ENCODE data around the gene SLC6A9. TPM values are rescaled to one million over a fixed set of nuclear protein-coding genes. Genes with fewer than 3 reads are reported as not detected.

The SLC6A9 gene
- total and polyA plus RNA-seq, 2 donors (not counting 1 experiment from before 2014, with no cell fraction given): 0.28 to 5.5 TPM

DNA sequence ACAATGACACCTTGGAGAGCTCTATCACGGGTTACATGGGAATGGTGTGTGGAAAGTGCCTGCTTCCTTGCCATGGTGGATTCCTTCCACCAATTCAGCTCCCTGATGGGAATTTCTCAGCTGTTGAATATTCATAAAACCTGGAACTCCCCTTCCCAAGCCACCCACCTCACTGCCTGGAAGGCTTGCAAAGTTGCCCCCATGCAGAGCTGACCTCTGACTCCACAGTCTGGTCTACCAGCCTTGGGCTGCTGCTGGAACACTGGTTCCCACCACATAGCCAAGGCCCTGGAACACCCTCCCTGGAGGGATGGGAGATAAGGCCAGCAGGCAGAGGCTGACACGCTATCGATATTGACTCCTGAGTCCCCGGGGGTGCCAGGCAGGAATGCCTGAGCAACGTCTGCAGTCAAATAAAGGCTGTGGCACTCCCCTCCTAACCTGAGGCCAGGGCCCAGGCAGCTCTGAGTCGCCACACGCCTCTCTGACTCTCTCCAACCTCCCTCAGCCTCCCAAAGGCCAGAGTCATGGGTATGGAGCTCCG, 31.1 kb downstream of the SLC6A9 start:
- no peaks in the 10 kb centered on the region for H3K36me3 ChIP-seq (replicated peaks in 1 of 2; ENCODE audit: control extremely low read depth in 1 of 2, control insufficient read depth in 1 of 2, extremely low read depth in 1 of 2, insufficient read depth in 2 of 2, low read length in 1 of 2)
- H3K9me3 ChIP-seq (ENCODE audit: control extremely low read depth in 1 of 3, control insufficient read depth in 2 of 3, insufficient read depth in 1 of 3, low read length in 2 of 3): no peaks in the 10 kb centered on the region
- H3K27me3 ChIP-seq (replicated peaks in 1 of 4; ENCODE audit: control extremely low read depth in 1 of 4, control insufficient read depth in 3 of 4, insufficient read depth in 4 of 4, low read length in 3 of 4): no peaks in the 10 kb centered on the region
- no peaks in the 10 kb centered on the region for H3K79me2 ChIP-seq (ENCODE audit: control insufficient read depth, insufficient read depth, low read length)
- no peak overlapping the region for H3K27ac ChIP-seq (ENCODE audit: low read length in 2 of 2)
- DNase-seq (no peak), ATAC-seq (ENCODE audit: low read depth) (no peak)
- Mint-ChIP-seq H3K27me3 (no peaks in the 10 kb centered on the region), H3K27ac (no peak overlapping the region), H3K9me3 (ENCODE audit: insufficient read depth) (no peaks in the 10 kb centered on the region), H3K4me1 (peaks cover 3% of the 10 kb centered on the region), H3K4me3 (no peak overlapping the region)
- H4K20me1 ChIP-seq (ENCODE audit: control insufficient read depth, insufficient read depth, low read length, poor library complexity, severe bottlenecking): no peaks in the 10 kb centered on the region
- H2AFZ ChIP-seq (ENCODE audit: insufficient read depth, low read depth, low read length, poor library complexity, severe bottlenecking): no peak overlapping the region
- POLR2A ChIA-PET: interaction anchor here (0.7 kb wide), 1 partner anchor 345 kb away, joined by 6 read pairs; no protein-coding TSS in a partner anchor
- TF ChIP-seq, protein P1, sequence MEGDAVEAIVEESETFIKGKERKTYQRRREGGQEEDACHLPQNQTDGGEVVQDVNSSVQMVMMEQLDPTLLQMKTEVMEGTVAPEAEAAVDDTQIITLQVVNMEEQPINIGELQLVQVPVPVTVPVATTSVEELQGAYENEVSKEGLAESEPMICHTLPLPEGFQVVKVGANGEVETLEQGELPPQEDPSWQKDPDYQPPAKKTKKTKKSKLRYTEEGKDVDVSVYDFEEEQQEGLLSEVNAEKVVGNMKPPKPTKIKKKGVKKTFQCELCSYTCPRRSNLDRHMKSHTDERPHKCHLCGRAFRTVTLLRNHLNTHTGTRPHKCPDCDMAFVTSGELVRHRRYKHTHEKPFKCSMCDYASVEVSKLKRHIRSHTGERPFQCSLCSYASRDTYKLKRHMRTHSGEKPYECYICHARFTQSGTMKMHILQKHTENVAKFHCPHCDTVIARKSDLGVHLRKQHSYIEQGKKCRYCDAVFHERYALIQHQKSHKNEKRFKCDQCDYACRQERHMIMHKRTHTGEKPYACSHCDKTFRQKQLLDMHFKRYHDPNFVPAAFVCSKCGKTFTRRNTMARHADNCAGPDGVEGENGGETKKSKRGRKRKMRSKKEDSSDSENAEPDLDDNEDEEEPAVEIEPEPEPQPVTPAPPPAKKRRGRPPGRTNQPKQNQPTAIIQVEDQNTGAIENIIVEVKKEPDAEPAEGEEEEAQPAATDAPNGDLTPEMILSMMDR (IDR thresholded peaks at IDR 0.05): no peak
- TF ChIP-seq EZH2 (IDR thresholded peaks at IDR 0.05; ENCODE audit: borderline replicate concordance, insufficient read depth, low read depth, low read length, poor library complexity, severe bottlenecking): no peak
- no peak overlapping the region for H3K4me2 ChIP-seq (replicated peaks; ENCODE audit: low read depth, low read length, poor library complexity, severe bottlenecking)
- CTCF ChIA-PET: interaction anchor here (1.1 to 1.2 kb wide), 3 partner anchors 35 to 46 kb away, joined by 3 to 4 read pairs (median 3); no protein-coding TSS in a partner anchor
- intact Hi-C loops (cut with micrococcal nuclease): no loop called here
- no peak overlapping the region for H3K9ac ChIP-seq (ENCODE audit: low read length)
- no peak overlapping the region for H3K4me3 ChIP-seq (ENCODE audit: control extremely low read depth in 1 of 5, extremely low read depth in 1 of 5, insufficient read depth in 1 of 5, low read depth in 2 of 5, low read length in 4 of 5)
- 93% methylated on average over 6 of the region's 8 CpGs for WGBS (ENCODE audit: insufficient coverage)
- peaks cover 0 to 3% of the 10 kb centered on the region in 2 donors for H3K4me1 ChIP-seq (ENCODE audit: control insufficient read depth in 2 of 2, insufficient read depth in 2 of 2, low read length in 2 of 2)

DNA sequence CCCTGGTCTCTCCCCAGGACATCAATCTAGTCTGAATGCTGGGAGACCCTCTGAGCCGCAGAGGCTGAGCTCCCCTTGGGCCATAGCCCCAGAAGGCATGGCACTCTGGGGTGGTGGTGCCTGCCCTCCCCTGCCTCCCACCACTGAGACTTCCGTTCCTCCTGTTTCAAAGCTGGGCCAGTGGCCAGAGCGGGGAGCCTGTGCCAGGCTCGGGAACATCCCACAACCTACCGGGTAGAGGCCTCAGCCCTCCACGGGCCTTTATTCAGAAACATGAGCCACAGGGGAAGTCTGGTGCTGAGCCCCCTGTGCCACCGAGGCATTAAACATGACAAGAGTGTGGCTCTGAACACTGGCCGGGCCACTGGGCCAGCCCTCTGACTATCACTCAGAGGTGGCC, 31.8 kb downstream of the SLC6A9 start:
- Histone ChIP-seq H2AFZ (ENCODE audit: insufficient read depth, low read depth, low read length, poor library complexity, severe bottlenecking) (no peak overlapping the region), H3K9me3 (ENCODE audit: control extremely low read depth in 1 of 3, control insufficient read depth in 2 of 3, insufficient read depth in 1 of 3, low read length in 2 of 3) (no peaks in the 10 kb centered on the region), H3K4me1 (ENCODE audit: control insufficient read depth in 2 of 2, insufficient read depth in 2 of 2, low read length in 2 of 2) (peaks cover 0 to 10% of the 10 kb centered on the region in 2 donors), H4K20me1 (ENCODE audit: control insufficient read depth, insufficient read depth, low read length, poor library complexity, severe bottlenecking) (no peaks in the 10 kb centered on the region), H3K4me2 (replicated peaks; ENCODE audit: low read depth, low read length, poor library complexity, severe bottlenecking) (no peak overlapping the region), H3K79me2 (ENCODE audit: control insufficient read depth, insufficient read depth, low read length) (no peaks in the 10 kb centered on the region), H3K27me3 (replicated peaks in 1 of 4; ENCODE audit: control extremely low read depth in 1 of 4, control insufficient read depth in 3 of 4, insufficient read depth in 4 of 4, low read length in 3 of 4) (no peaks in the 10 kb centered on the region), H3K36me3 (replicated peaks in 1 of 2; ENCODE audit: control extremely low read depth in 1 of 2, control insufficient read depth in 1 of 2, extremely low read depth in 1 of 2, insufficient read depth in 2 of 2, low read length in 1 of 2) (no peaks in the 10 kb centered on the region), H3K4me3 (ENCODE audit: control extremely low read depth in 1 of 5, extremely low read depth in 1 of 5, insufficient read depth in 1 of 5, low read depth in 2 of 5, low read length in 4 of 5) (no peak overlapping the region), H3K27ac (ENCODE audit: low read length in 2 of 2) (no peak overlapping the region), H3K9ac (ENCODE audit: low read length) (no peak overlapping the region)
- CTCF ChIA-PET: interaction anchor here (1.1 to 1.7 kb wide), 4 partner anchors 36 to 47 kb away, joined by 3 to 6 read pairs (median 4); no protein-coding TSS in a partner anchor
- peaks cover 8% of the 10 kb centered on the region for H3K4me1 Mint-ChIP-seq
- ATAC-seq (ENCODE audit: low read depth) (no peak), DNase-seq (no peak)
- H3K4me3 Mint-ChIP-seq: no peak overlapping the region
- no peaks in the 10 kb centered on the region for H3K27me3 Mint-ChIP-seq
- H3K27ac Mint-ChIP-seq: no peak overlapping the region
- TF ChIP-seq, protein P1 (IDR thresholded peaks at IDR 0.05): no peak
- TF ChIP-seq EZH2 (IDR thresholded peaks at IDR 0.05; ENCODE audit: borderline replicate concordance, insufficient read depth, low read depth, low read length, poor library complexity, severe bottlenecking): no peak
- 86% methylated on average over 8 of the region's 8 CpGs for WGBS (ENCODE audit: insufficient coverage)
- POLR2A ChIA-PET: interaction anchor here (0.7 kb wide), 1 partner anchor 345 kb away, joined by 6 read pairs; no protein-coding TSS in a partner anchor
- intact Hi-C loops (cut with micrococcal nuclease): no loop called here
- H3K9me3 Mint-ChIP-seq (ENCODE audit: insufficient read depth): no peaks in the 10 kb centered on the region

All from B cell (primary cell).